ENCODE results near the gene PTGDS. TPM values are rescaled to one million over a fixed set of nuclear protein-coding genes. Genes with fewer than 3 reads are reported as not detected.
A peak's percentile ranks its signal among the peaks of the same experiment; 100 is the strongest.

The PTGDS gene
- total RNA-seq, 1 donor from 2014 or later: 225 TPM

- Histone ChIP-seq H3K36me3 (no peaks in the 10 kb centered on the region), H3K4me3 (peak overlapping the region; percentile 68), H3K4me1 (peaks cover 77% of the 10 kb centered on the region), H3K27me3 (ENCODE audit: low read depth) (no peaks in the 10 kb centered on the region), H3K9me3 (no peaks in the 10 kb centered on the region), H3K27ac (peak overlapping the region; percentile 53)
- TF ChIP-seq CTCF (IDR thresholded peaks at IDR 0.05): no peak
- peak; percentile 75 for DNase-seq
- ATAC-seq: no peak
- intact Hi-C loops (cut with DNase I): no loop called here
These were observed 53.5 kb downstream of the PTGDS start for GRCh38 chr9:137030538-137031527.

Other genes starting within 250 kb of the PTGDS start
- 2.5 TPM for gene LCN10, start 234.6 kb upstream of the PTGDS start, total RNA-seq
- 2.9 TPM for gene LCN6, start 229.0 kb upstream of the PTGDS start, total RNA-seq
- not detected for gene LCN8, start 219.3 kb upstream of the PTGDS start, total RNA-seq
- not detected for gene LCN15, start 213.0 kb upstream of the PTGDS start, total RNA-seq
- 57.2 TPM for gene TMEM141, start 186.2 kb upstream of the PTGDS start, total RNA-seq
- 3.7 TPM for gene CCDC183, start 181.2 kb upstream of the PTGDS start, total RNA-seq
- 62.2 TPM for gene RABL6, start 169.6 kb upstream of the PTGDS start, total RNA-seq
- gene AJM1, start 135.0 kb upstream of the PTGDS start, total RNA-seq: 3.5 TPM
- 93.6 TPM for gene PHPT1, start 128.1 kb upstream of the PTGDS start, total RNA-seq
- gene MAMDC4, start 125.2 kb upstream of the PTGDS start, total RNA-seq: 13.5 TPM
- 230 TPM for gene EDF1, start 111.2 kb upstream of the PTGDS start, total RNA-seq
- gene TRAF2, start 91.0 kb upstream of the PTGDS start, total RNA-seq: 16.5 TPM
- gene FBXW5, start 32.8 kb upstream of the PTGDS start, total RNA-seq: 83.2 TPM
- 2.2 TPM for gene C8G, start 32.3 kb upstream of the PTGDS start, total RNA-seq
- gene LCN12, start 25.2 kb upstream of the PTGDS start, total RNA-seq: 1.9 TPM
- 1.9 TPM for gene LCNL1, start 5.5 kb downstream of the PTGDS start, total RNA-seq
- gene PAXX, start 14.9 kb downstream of the PTGDS start, total RNA-seq: 45.1 TPM
- gene CLIC3, start 19.1 kb downstream of the PTGDS start, total RNA-seq: 49.3 TPM
- 45.0 TPM for gene ABCA2, start 50.7 kb downstream of the PTGDS start, total RNA-seq
- gene FUT7, start 54.6 kb downstream of the PTGDS start, total RNA-seq: 1.1 TPM
- gene NPDC1, start 68.7 kb downstream of the PTGDS start, total RNA-seq: 124 TPM
- gene ENTPD2, start 76.6 kb downstream of the PTGDS start, total RNA-seq: 0.62 TPM
- gene SAPCD2, start 93.1 kb downstream of the PTGDS start, total RNA-seq: 0.86 TPM
- 29.7 TPM for gene UAP1L1, start 100.0 kb downstream of the PTGDS start, total RNA-seq
- 41.9 TPM for gene MAN1B1, start 109.5 kb downstream of the PTGDS start, total RNA-seq
- 190 TPM for gene DPP7, start 137.2 kb downstream of the PTGDS start, total RNA-seq
- gene GRIN1, start 161.7 kb downstream of the PTGDS start, total RNA-seq: 0.92 TPM
- 1.0 TPM for gene LRRC26, start 192.5 kb downstream of the PTGDS start, total RNA-seq
- gene TMEM210, start 194.6 kb downstream of the PTGDS start, total RNA-seq: not detected
- 58.2 TPM for gene ANAPC2, start 211.1 kb downstream of the PTGDS start, total RNA-seq
- gene SSNA1, start 211.2 kb downstream of the PTGDS start, total RNA-seq: 57.6 TPM
- gene TPRN, start 223.2 kb downstream of the PTGDS start, total RNA-seq: 17.8 TPM
- 26.6 TPM for gene TMEM203, start 228.1 kb downstream of the PTGDS start, total RNA-seq
- 15.6 TPM for gene NDOR1, start 228.2 kb downstream of the PTGDS start, total RNA-seq
- gene RNF208, start 244.7 kb downstream of the PTGDS start, total RNA-seq: 5.8 TPM
- gene CYSRT1, start 247.7 kb downstream of the PTGDS start, total RNA-seq: 0.59 TPM
- 0.21 TPM for gene RNF224, start 250.0 kb downstream of the PTGDS start, total RNA-seq

Data from lower lobe of right lung (tissue), 2 donors.